ENCODE results near the gene ZNF317. TPM values are rescaled to one million over a fixed set of nuclear protein-coding genes. Genes with fewer than 3 reads are reported as not detected.

ZNF317 gene
- total and polyA plus RNA-seq, 2 experiments from 2014 or later = 10.5 to 16.0 TPM

- DNase-seq = no peak
- in situ Hi-C loops (cut with MboI) = no loop called here
- 94 to 99% methylated on average over 4 of the region's 4 CpGs for WGBS, 2 experiments (ENCODE audit: low coverage in 1 of 2, low lambda C conversion rate in 2 of 2, missing lambda C conversion rate in 2 of 2)
Measured at GRCh38 chr19:9166846-9167245, 26.6 kb downstream of the ZNF317 start.

DNA sequence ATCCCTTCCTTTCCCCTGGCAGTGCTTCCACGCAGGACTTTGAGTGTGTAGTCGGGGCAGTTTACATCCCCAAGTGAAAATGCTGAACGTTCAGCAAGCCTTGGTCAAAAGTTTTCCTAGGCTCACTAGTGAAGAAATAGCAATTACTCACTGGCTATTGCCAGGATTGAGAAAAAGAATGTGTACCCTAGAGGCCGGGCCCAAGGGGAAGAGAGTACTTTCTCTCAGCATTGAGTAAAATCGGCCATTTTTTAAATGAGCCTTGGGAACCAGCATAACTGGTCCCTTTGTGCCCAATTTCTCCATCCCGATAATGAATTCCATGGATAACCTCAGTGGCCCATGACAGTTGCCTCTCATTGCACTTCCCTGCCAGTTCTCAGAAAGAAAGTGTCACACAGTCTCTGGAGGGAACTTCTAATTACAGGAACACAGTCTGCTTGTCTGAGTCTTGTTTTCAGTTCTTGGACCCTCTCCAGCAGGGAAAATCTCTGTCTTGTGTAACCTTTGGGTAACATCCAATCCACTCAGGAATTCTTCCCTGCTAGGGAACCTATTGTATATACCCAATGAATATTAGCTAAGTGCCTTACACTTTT lies 31.3 kb downstream of the ZNF317 start:
- no peaks in the 10 kb centered on the region for H3K36me3 ChIP-seq (ENCODE audit: low read depth)
- in situ Hi-C loops (cut with MboI) = no loop called here
- 71 to 73% methylated on average over 6 of the region's 6 CpGs for WGBS, 2 experiments (ENCODE audit: low coverage in 1 of 2, low lambda C conversion rate in 2 of 2, missing lambda C conversion rate in 2 of 2)
- TF ChIP-seq EZH2 (IDR thresholded peaks at IDR 0.05; ENCODE audit: insufficient read depth, poor library complexity, severe bottlenecking) (no peak), EZH2phosphoT487 (IDR thresholded peaks at IDR 0.05; ENCODE audit: insufficient read depth, low read depth) (no peak)
- H3K4me2 ChIP-seq (ENCODE audit: unreplicated experiment) = no peak overlapping the region
- no peaks in the 10 kb centered on the region for H3F3A ChIP-seq (ENCODE audit: insufficient read depth)
- no peaks in the 10 kb centered on the region for H3K9me3 ChIP-seq (ENCODE audit: low read depth)
- no peak overlapping the region for H2AFZ ChIP-seq
- H3K27ac ChIP-seq = no peak overlapping the region
- no peaks in the 10 kb centered on the region for H3K9me2 ChIP-seq (ENCODE audit: insufficient read depth)
- no peaks in the 10 kb centered on the region for H3K79me2 ChIP-seq (ENCODE audit: insufficient read depth)
- no peaks in the 10 kb centered on the region for H3K4me1 ChIP-seq (ENCODE audit: insufficient read depth)
- no peak overlapping the region for H3K9ac ChIP-seq
- DNase-seq = no peak
- H3K4me3 ChIP-seq = no peak overlapping the region
- H3K27me3 ChIP-seq (replicated peaks; ENCODE audit: insufficient read depth) = no peaks in the 10 kb centered on the region
- no peaks in the 10 kb centered on the region for H4K20me1 ChIP-seq (ENCODE audit: insufficient read depth)

More at GRCh38 chr19:9166846-9167245, 26.6 kb downstream of the ZNF317 start:
- H3K27me3 ChIP-seq (replicated peaks; ENCODE audit: insufficient read depth) = no peaks in the 10 kb centered on the region
- H4K20me1 ChIP-seq (ENCODE audit: insufficient read depth) = no peaks in the 10 kb centered on the region
- no peak overlapping the region for H3K27ac ChIP-seq
- H3K79me2 ChIP-seq (ENCODE audit: insufficient read depth) = no peaks in the 10 kb centered on the region
- no peaks in the 10 kb centered on the region for H3F3A ChIP-seq (ENCODE audit: insufficient read depth)
- H3K4me3 ChIP-seq = no peak overlapping the region
- H2AFZ ChIP-seq = no peak overlapping the region
- no peak overlapping the region for H3K9ac ChIP-seq
- no peak overlapping the region for H3K4me2 ChIP-seq (ENCODE audit: unreplicated experiment)
- H3K36me3 ChIP-seq (ENCODE audit: low read depth) = peaks cover 20% of the 10 kb centered on the region
- H3K9me2 ChIP-seq (ENCODE audit: insufficient read depth) = no peaks in the 10 kb centered on the region
- H3K4me1 ChIP-seq (ENCODE audit: insufficient read depth) = no peaks in the 10 kb centered on the region
- TF ChIP-seq EZH2 (IDR thresholded peaks at IDR 0.05; ENCODE audit: insufficient read depth, poor library complexity, severe bottlenecking) (no peak), EZH2phosphoT487 (IDR thresholded peaks at IDR 0.05; ENCODE audit: insufficient read depth, low read depth) (no peak)
- H3K9me3 ChIP-seq (ENCODE audit: low read depth) = no peaks in the 10 kb centered on the region

DNA sequence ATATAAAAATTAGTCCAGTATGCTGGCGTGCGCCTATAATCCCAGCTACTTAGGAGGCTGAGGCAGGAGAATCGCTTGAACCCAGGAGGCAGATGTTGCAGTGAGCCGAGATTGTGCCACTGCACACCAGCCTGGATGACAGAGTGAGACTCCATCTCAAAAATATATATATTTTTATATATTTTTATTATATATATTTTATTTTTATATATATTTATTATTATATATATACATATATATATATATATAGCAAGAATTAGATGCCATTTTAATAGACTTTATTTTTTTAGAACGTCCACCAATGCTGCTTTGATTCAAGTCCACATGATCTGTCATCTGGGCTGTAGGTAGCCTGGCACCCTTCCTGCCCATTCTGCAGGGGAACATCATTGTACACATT lies 35.1 kb downstream of the ZNF317 start:
- no peaks in the 10 kb centered on the region for H3K79me2 ChIP-seq (ENCODE audit: insufficient read depth)
- no peaks in the 10 kb centered on the region for H3K9me2 ChIP-seq (ENCODE audit: insufficient read depth)
- H3K4me2 ChIP-seq (ENCODE audit: unreplicated experiment) = no peak overlapping the region
- no peak overlapping the region for H3K4me3 ChIP-seq
- H2AFZ ChIP-seq = no peak overlapping the region
- H3K4me1 ChIP-seq (ENCODE audit: insufficient read depth) = no peaks in the 10 kb centered on the region
- no peaks in the 10 kb centered on the region for H3K9me3 ChIP-seq (ENCODE audit: low read depth)
- in situ Hi-C loops (cut with MboI) = no loop called here
- no peaks in the 10 kb centered on the region for H3F3A ChIP-seq (ENCODE audit: insufficient read depth)
- no peaks in the 10 kb centered on the region for H4K20me1 ChIP-seq (ENCODE audit: insufficient read depth)
- no peak overlapping the region for H3K27ac ChIP-seq
- no peaks in the 10 kb centered on the region for H3K27me3 ChIP-seq (replicated peaks; ENCODE audit: insufficient read depth)
- H3K36me3 ChIP-seq (ENCODE audit: low read depth) = no peaks in the 10 kb centered on the region
- H3K9ac ChIP-seq = no peak overlapping the region
- TF ChIP-seq EZH2phosphoT487 (IDR thresholded peaks at IDR 0.05; ENCODE audit: insufficient read depth, low read depth) (no peak), EZH2 (IDR thresholded peaks at IDR 0.05; ENCODE audit: insufficient read depth, poor library complexity, severe bottlenecking) (no peak)
- WGBS, 2 experiments (ENCODE audit: low coverage in 1 of 2, low lambda C conversion rate in 2 of 2, missing lambda C conversion rate in 2 of 2) = 52 to 60% methylated on average over 5 of the region's 5 CpGs
- DNase-seq = no peak

DNA sequence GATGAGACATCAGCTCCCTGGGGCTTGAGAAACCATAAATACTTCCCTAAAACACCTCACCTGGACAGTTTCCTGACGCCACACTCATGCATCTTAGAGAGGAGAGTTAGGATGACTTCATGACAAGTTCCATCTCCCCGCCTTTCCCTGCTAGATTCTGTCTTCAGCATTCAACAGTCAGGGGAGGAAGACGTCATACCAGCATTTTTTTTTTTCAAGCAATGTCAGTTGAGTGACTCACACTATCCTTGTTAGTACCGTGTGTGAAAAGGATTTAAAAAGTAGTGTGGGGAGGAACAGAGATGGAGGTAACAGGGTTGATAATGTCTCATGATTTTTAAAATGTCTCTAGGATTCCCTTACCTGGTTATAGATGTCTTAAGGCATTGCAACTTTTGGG lies 38.7 kb downstream of the ZNF317 start, which contains the start of gene OR7D2:
Gene OR7D2 (plus strand): TSS at position 79 of the 400 bp plus-strand sequence. CDS start 6,803 bp downstream, outside the sequence.
- H3K27ac ChIP-seq = no peak within 1 kb of the TSS
- no peaks in the 10 kb centered on the region for H3K36me3 ChIP-seq (ENCODE audit: low read depth)
- H3K79me2 ChIP-seq (ENCODE audit: insufficient read depth) = no peaks in the 10 kb centered on the region
- H3K4me1 ChIP-seq (ENCODE audit: insufficient read depth) = no peaks in the 10 kb centered on the region
- H3K9me2 ChIP-seq (ENCODE audit: insufficient read depth) = no peaks in the 10 kb centered on the region
- peak; percentile 6 for DNase-seq
- no peaks in the 10 kb centered on the region for H3K27me3 ChIP-seq (replicated peaks; ENCODE audit: insufficient read depth)
- no peaks in the 10 kb centered on the region for H4K20me1 ChIP-seq (ENCODE audit: insufficient read depth)
- 26 to 42% methylated on average over 4 of the region's 4 CpGs for WGBS, 2 experiments (ENCODE audit: low coverage in 1 of 2, low lambda C conversion rate in 2 of 2, missing lambda C conversion rate in 2 of 2)
- no peak within 1 kb of the TSS for H3K4me3 ChIP-seq
- H3K4me2 ChIP-seq (ENCODE audit: unreplicated experiment) = no peak within 1 kb of the TSS
- in situ Hi-C loops (cut with MboI) = no loop called here
- no peak within 1 kb of the TSS for H2AFZ ChIP-seq
- H3F3A ChIP-seq (ENCODE audit: insufficient read depth) = no peaks in the 10 kb centered on the region
- no peaks in the 10 kb centered on the region for H3K9me3 ChIP-seq (ENCODE audit: low read depth)
- H3K9ac ChIP-seq = no peak within 1 kb of the TSS
- TF ChIP-seq EZH2 (IDR thresholded peaks at IDR 0.05; ENCODE audit: insufficient read depth, poor library complexity, severe bottlenecking) = no peak
- no peak for TF ChIP-seq EZH2phosphoT487 (IDR thresholded peaks at IDR 0.05; ENCODE audit: insufficient read depth, low read depth)
